GM23338 (cell line): ENCODE data around the gene AFTPH. TPM values are rescaled to one million over a fixed set of nuclear protein-coding genes. Genes with fewer than 3 reads are reported as not detected.
A peak's percentile ranks its signal among the peaks of the same experiment; 100 is the strongest.
"Not testable (repeated sequence)": the region's sequence is repeated elsewhere in the genome, so short reads cannot be mapped to it uniquely, and the experiment has no call there.

Source experiments
- ATAC-seq: fragments of 200-7000 bp; cut with Tn5 transposase; 3 replicates; pipeline ENCODE4 v1.9.1; 2020
- DNase-seq: peaks from one replicate; pipeline ENCODE4 v3.0.0-alpha.2; 2015; ENCODE audit warnings: low spot score
- H2AFZ ChIP-seq: fragments of 200-600 bp; sonication (generic); 2 replicates; pipeline ENCODE4 v1.8.0; 2016; ENCODE audit warnings: antibody characterized with exemption, mild to moderate bottlenecking, moderate library complexity
- H3F3A ChIP-seq: fragments of 200-600 bp; sonication (generic); replicated peaks from 2 replicates; pipeline ENCODE4 v1.8.0; 2017; ENCODE audit warnings: antibody characterized with exemption, mixed run types, low read depth
- H3K27ac ChIP-seq: fragments of 200-600 bp; sonication (generic); 2 replicates; pipeline ENCODE4 v1.6.1; 2016; ENCODE audit warnings: low read depth
- H3K27me3 ChIP-seq: fragments of 200-600 bp; sonication (generic); 2 replicates; pipeline ENCODE4 v1.8.0; 2016; ENCODE audit warnings: mild to moderate bottlenecking, mixed run types, moderate library complexity; ENCODE audit not compliant: insufficient read depth
- H3K36me3 ChIP-seq: fragments of 200-600 bp; sonication (generic); 2 replicates; pipeline ENCODE4 v1.8.0; 2016; ENCODE audit warnings: mild to moderate bottlenecking; ENCODE audit not compliant: insufficient read depth
- H3K4me1 ChIP-seq: fragments of 200-600 bp; sonication (generic); 2 replicates; pipeline ENCODE4 v1.8.0; 2016; ENCODE audit warnings: mild to moderate bottlenecking, moderate library complexity; ENCODE audit not compliant: insufficient read depth
- H3K4me2 ChIP-seq: fragments of 200-600 bp; sonication (generic); 2 replicates; pipeline ENCODE4 v1.7.1; 2017; ENCODE audit warnings: mixed run types
- H3K4me3 ChIP-seq: fragments of 200-600 bp; sonication (generic); 2 replicates; pipeline ENCODE4 v1.6.1; 2016; ENCODE audit warnings: mixed run types
- H3K79me2 ChIP-seq: fragments of 200-600 bp; sonication (generic); replicated peaks from 2 replicates; pipeline ENCODE4 v1.8.0; 2017; ENCODE audit warnings: mild to moderate bottlenecking; ENCODE audit not compliant: insufficient read depth
- H3K9me2 ChIP-seq: fragments of 200-600 bp; sonication (generic); 2 replicates; pipeline ENCODE4 v1.8.0; 2017; ENCODE audit not compliant: insufficient read depth
- H4K20me1 ChIP-seq: fragments of 200-600 bp; sonication (generic); replicated peaks from 2 replicates; pipeline ENCODE4 v1.8.0; 2017; ENCODE audit warnings: mild to moderate bottlenecking; ENCODE audit not compliant: insufficient read depth
- H3K27ac Mint-ChIP-seq: 2 replicates; pipeline ENCODE4 v1.8.0; 2020; ENCODE audit warnings: inconsistent platforms, mild to moderate bottlenecking, moderate library complexity, mixed read lengths
- H3K27me3 Mint-ChIP-seq: 3 replicates; pipeline ENCODE4 v1.8.0; 2022; ENCODE audit warnings: low read depth, mild to moderate bottlenecking, moderate library complexity, mixed read lengths, inconsistent platforms; ENCODE audit not compliant: insufficient read depth, poor library complexity
- H3K36me3 Mint-ChIP-seq: 3 replicates; pipeline ENCODE4 v1.8.0; 2021; ENCODE audit warnings: low read depth, mild to moderate bottlenecking, inconsistent platforms, moderate library complexity, mixed read lengths
- H3K4me1 Mint-ChIP-seq: 3 replicates; pipeline ENCODE4 v1.8.0; 2020; ENCODE audit warnings: mild to moderate bottlenecking, inconsistent platforms, mixed read lengths
- H3K4me3 Mint-ChIP-seq: 3 replicates; pipeline ENCODE4 v1.8.0; 2021; ENCODE audit warnings: moderate library complexity, mild to moderate bottlenecking, inconsistent platforms, mixed read lengths
- H3K9me3 Mint-ChIP-seq: 3 replicates; pipeline ENCODE4 v1.8.0; 2020; ENCODE audit warnings: moderate library complexity, mild to moderate bottlenecking, inconsistent platforms, mixed read lengths
- CREB1 ChIP-seq: fragments of 250-450 bp; sonication (Bioruptor Pico); IDR thresholded peaks from 2 replicates; pipeline ENCODE4 v1.5.0; 2020; ENCODE audit warnings: low read depth, mild to moderate bottlenecking, moderate library complexity
- EZH2 ChIP-seq: fragments of 200-600 bp; sonication (generic); IDR thresholded peaks from one replicate; pipeline ENCODE4 v1.8.0; 2017; ENCODE audit warnings: antibody characterized with exemption, mild to moderate bottlenecking, low read depth; ENCODE audit not compliant: unreplicated experiment
- EZH2phosphoT487 ChIP-seq: fragments of 200-600 bp; sonication (generic); IDR thresholded peaks from one replicate; pipeline ENCODE4 v1.8.1; 2018; ENCODE audit warnings: antibody characterized with exemption; ENCODE audit not compliant: unreplicated experiment
- NANOG ChIP-seq: IDR thresholded peaks from 2 replicates; pipeline ENCODE4 v1.6.1; 2016; ENCODE audit warnings: antibody characterized with exemption, borderline replicate concordance
- STAT1 ChIP-seq: IDR thresholded peaks from one replicate; pipeline ENCODE4 v1.6.1; 2016; ENCODE audit warnings: antibody characterized with exemption; ENCODE audit not compliant: unreplicated experiment
- ZNF114 ChIP-seq: fragments of 250-450 bp; sonication (Bioruptor Pico); IDR thresholded peaks from 2 replicates; pipeline ENCODE4 v1.5.0; 2020; ENCODE audit warnings: mild to moderate bottlenecking, moderate library complexity
- ZNF331 ChIP-seq: fragments of 250-450 bp; sonication (Bioruptor Pico); IDR thresholded peaks from 2 replicates; pipeline ENCODE4 v1.5.0; 2020; ENCODE audit warnings: low read depth, mild to moderate bottlenecking, moderate library complexity
- polyA plus RNA-seq: library from polyadenylated mRNA; unstranded; fragments of >200 nt; fragmentation: Nextera tagmentation; extraction: Ambion mirVana; gene quantifications from 2 replicates; pipeline ENCODE4 v1.2.1, GENCODE V29; 2016
- total RNA-seq: library from RNA; depleted of rRNA; stranded (reverse); fragments of >200 nt; shearing (Covaris generic); gene quantifications from 2 replicates; pipeline ENCODE4 v1.2.3, GENCODE V29; 2014
- TF ChIP-seq, protein P1 (sequence below), 2 experiments: fragments of 200-600 bp in 1 of 2; sonication (generic) in 1 of 2; conservative IDR thresholded peaks; 2 replicates each; pipeline versions ENCODE4 v1.5.1 to v1.6.1; 2016 to 2017; ENCODE audit warnings: antibody characterized with exemption in 2 of 2, low read depth in 2 of 2, mild to moderate bottlenecking in 2 of 2, moderate library complexity in 1 of 2
- TF ChIP-seq, protein P2 (sequence below): fragments of 250-450 bp; sonication (Bioruptor Pico); IDR thresholded peaks from 2 replicates; pipeline ENCODE4 v1.5.0; 2020; ENCODE audit warnings: mild to moderate bottlenecking, moderate library complexity
- TF ChIP-seq, protein P3 (sequence below): IDR thresholded peaks from one replicate; pipeline ENCODE4 v1.6.1; 2018; ENCODE audit warnings: antibody characterized with exemption; ENCODE audit not compliant: unreplicated experiment

Gene AFTPH
- total and polyA plus RNA-seq, 2 experiments from 2014 or later: 14.9 to 20.6 TPM

DNA sequence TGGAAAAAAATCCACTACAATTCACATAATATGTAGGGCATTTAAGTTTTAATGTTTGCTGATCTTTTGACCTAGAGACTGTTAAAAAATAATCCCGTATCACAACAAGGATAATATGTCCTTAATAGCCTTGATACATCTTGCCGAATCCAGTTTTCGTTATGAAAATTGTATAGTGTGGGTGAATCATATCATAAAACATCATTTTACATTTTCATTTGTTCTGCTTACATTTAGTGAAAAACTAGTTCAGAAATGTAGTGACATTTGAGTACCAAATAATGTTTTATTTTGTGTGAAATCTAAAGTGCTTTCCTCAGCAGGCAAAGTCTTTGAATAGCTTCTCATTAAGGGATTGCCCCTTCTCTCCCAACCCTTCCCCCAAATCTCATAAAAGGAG lies 1.9 kb downstream of the AFTPH start:
- no peak for ATAC-seq
- TF ChIP-seq ZNF331 (CRISPR knock-in tag): no peak
- TF ChIP-seq CREB1: no peak
- no peak for TF ChIP-seq EZH2
- TF ChIP-seq, protein P1, sequence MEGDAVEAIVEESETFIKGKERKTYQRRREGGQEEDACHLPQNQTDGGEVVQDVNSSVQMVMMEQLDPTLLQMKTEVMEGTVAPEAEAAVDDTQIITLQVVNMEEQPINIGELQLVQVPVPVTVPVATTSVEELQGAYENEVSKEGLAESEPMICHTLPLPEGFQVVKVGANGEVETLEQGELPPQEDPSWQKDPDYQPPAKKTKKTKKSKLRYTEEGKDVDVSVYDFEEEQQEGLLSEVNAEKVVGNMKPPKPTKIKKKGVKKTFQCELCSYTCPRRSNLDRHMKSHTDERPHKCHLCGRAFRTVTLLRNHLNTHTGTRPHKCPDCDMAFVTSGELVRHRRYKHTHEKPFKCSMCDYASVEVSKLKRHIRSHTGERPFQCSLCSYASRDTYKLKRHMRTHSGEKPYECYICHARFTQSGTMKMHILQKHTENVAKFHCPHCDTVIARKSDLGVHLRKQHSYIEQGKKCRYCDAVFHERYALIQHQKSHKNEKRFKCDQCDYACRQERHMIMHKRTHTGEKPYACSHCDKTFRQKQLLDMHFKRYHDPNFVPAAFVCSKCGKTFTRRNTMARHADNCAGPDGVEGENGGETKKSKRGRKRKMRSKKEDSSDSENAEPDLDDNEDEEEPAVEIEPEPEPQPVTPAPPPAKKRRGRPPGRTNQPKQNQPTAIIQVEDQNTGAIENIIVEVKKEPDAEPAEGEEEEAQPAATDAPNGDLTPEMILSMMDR (conservative IDR thresholded peaks at IDR 0.05; ENCODE audit: low read depth in 2 of 2): no peak
- no peak for TF ChIP-seq NANOG
- TF ChIP-seq, protein P2, sequence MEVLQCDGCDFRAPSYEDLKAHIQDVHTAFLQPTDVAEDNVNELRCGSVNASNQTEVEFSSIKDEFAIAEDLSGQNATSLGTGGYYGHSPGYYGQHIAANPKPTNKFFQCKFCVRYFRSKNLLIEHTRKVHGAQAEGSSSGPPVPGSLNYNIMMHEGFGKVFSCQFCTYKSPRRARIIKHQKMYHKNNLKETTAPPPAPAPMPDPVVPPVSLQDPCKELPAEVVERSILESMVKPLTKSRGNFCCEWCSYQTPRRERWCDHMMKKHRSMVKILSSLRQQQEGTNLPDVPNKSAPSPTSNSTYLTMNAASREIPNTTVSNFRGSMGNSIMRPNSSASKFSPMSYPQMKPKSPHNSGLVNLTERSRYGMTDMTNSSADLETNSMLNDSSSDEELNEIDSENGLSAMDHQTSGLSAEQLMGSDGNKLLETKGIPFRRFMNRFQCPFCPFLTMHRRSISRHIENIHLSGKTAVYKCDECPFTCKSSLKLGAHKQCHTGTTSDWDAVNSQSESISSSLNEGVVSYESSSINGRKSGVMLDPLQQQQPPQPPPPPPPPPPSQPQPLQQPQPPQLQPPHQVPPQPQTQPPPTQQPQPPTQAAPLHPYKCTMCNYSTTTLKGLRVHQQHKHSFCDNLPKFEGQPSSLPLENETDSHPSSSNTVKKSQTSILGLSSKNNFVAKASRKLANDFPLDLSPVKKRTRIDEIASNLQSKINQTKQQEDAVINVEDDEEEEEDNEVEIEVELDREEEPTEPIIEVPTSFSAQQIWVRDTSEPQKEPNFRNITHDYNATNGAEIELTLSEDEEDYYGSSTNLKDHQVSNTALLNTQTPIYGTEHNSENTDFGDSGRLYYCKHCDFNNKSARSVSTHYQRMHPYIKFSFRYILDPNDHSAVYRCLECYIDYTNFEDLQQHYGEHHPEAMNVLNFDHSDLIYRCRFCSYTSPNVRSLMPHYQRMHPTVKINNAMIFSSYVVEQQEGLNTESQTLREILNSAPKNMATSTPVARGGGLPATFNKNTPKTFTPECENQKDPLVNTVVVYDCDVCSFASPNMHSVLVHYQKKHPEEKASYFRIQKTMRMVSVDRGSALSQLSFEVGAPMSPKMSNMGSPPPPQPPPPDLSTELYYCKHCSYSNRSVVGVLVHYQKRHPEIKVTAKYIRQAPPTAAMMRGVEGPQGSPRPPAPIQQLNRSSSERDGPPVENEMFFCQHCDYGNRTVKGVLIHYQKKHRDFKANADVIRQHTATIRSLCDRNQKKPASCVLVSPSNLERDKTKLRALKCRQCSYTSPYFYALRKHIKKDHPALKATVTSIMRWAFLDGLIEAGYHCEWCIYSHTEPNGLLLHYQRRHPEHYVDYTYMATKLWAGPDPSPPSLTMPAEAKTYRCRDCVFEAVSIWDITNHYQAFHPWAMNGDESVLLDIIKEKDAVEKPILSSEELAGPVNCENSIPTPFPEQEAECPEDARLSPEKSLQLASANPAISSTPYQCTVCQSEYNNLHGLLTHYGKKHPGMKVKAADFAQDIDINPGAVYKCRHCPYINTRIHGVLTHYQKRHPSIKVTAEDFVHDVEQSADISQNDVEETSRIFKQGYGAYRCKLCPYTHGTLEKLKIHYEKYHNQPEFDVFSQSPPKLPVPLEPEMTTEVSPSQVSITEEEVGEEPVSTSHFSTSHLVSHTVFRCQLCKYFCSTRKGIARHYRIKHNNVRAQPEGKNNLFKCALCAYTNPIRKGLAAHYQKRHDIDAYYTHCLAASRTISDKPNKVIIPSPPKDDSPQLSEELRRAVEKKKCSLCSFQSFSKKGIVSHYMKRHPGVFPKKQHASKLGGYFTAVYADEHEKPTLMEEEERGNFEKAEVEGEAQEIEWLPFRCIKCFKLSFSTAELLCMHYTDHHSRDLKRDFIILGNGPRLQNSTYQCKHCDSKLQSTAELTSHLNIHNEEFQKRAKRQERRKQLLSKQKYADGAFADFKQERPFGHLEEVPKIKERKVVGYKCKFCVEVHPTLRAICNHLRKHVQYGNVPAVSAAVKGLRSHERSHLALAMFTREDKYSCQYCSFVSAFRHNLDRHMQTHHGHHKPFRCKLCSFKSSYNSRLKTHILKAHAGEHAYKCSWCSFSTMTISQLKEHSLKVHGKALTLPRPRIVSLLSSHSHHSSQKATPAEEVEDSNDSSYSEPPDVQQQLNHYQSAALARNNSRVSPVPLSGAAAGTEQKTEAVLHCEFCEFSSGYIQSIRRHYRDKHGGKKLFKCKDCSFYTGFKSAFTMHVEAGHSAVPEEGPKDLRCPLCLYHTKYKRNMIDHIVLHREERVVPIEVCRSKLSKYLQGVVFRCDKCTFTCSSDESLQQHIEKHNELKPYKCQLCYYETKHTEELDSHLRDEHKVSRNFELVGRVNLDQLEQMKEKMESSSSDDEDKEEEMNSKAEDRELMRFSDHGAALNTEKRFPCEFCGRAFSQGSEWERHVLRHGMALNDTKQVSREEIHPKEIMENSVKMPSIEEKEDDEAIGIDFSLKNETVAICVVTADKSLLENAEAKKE: no peak
- no peak for TF ChIP-seq EZH2phosphoT487
- TF ChIP-seq STAT1: no peak
- TF ChIP-seq, protein P3, sequence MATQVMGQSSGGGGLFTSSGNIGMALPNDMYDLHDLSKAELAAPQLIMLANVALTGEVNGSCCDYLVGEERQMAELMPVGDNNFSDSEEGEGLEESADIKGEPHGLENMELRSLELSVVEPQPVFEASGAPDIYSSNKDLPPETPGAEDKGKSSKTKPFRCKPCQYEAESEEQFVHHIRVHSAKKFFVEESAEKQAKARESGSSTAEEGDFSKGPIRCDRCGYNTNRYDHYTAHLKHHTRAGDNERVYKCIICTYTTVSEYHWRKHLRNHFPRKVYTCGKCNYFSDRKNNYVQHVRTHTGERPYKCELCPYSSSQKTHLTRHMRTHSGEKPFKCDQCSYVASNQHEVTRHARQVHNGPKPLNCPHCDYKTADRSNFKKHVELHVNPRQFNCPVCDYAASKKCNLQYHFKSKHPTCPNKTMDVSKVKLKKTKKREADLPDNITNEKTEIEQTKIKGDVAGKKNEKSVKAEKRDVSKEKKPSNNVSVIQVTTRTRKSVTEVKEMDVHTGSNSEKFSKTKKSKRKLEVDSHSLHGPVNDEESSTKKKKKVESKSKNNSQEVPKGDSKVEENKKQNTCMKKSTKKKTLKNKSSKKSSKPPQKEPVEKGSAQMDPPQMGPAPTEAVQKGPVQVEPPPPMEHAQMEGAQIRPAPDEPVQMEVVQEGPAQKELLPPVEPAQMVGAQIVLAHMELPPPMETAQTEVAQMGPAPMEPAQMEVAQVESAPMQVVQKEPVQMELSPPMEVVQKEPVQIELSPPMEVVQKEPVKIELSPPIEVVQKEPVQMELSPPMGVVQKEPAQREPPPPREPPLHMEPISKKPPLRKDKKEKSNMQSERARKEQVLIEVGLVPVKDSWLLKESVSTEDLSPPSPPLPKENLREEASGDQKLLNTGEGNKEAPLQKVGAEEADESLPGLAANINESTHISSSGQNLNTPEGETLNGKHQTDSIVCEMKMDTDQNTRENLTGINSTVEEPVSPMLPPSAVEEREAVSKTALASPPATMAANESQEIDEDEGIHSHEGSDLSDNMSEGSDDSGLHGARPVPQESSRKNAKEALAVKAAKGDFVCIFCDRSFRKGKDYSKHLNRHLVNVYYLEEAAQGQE: no peak
- TF ChIP-seq ZNF114 (CRISPR knock-in tag): no peak
- H3K4me3 ChIP-seq: peak overlapping the region; percentile 94
- Mint-ChIP-seq H3K27ac (no peak overlapping the region), H3K4me1 (peaks cover 14% of the 10 kb centered on the region), H3K9me3 (no peaks in the 10 kb centered on the region), H3K36me3 (no peaks in the 10 kb centered on the region; the same call in 2 of the 3 replicates), H3K4me3 (peak overlapping the region; percentile 97), H3K27me3 (peaks cover 5% of the 10 kb centered on the region)
- no peaks in the 10 kb centered on the region for H3K36me3 ChIP-seq
- 0 out of 2 replicates have a peak, but pooled peaks cover 15% of the 10 kb centered on the region for H3K4me1 ChIP-seq
- peaks cover 64% of the 10 kb centered on the region for H3K79me2 ChIP-seq
- no peak overlapping the region for H2AFZ ChIP-seq
- H3F3A ChIP-seq: no peaks in the 10 kb centered on the region
- H3K27ac ChIP-seq: no peak overlapping the region
- no peaks in the 10 kb centered on the region for H3K27me3 ChIP-seq
- H4K20me1 ChIP-seq: no peaks in the 10 kb centered on the region; the same call in 1 of the 2 replicates
- H3K4me2 ChIP-seq: peak overlapping the region; percentile 96
- no peak for DNase-seq
- H3K9me2 ChIP-seq: no peaks in the 10 kb centered on the region

- H3K4me1 ChIP-seq, H3K9me3 Mint-ChIP-seq, H3K27me3 ChIP-seq, H3K4me2 ChIP-seq, H3K4me1 Mint-ChIP-seq, H2AFZ ChIP-seq, H3K27ac ChIP-seq, H3K4me3 Mint-ChIP-seq, H3K27ac Mint-ChIP-seq, H3F3A ChIP-seq, H4K20me1 ChIP-seq, H3K27me3 Mint-ChIP-seq, H3K36me3 ChIP-seq, H3K36me3 Mint-ChIP-seq, DNase-seq, H3K9me2 ChIP-seq, H3K4me3 ChIP-seq, ATAC-seq: not testable (repeated sequence)
- peaks cover 97% of the 10 kb centered on the region for H3K79me2 ChIP-seq
These were observed 6.8 kb downstream of the AFTPH start for GRCh38 chr2:64530946-64531345.
